Erythroblast (primary cell): Measurements from ENCODE around the gene ALPP.
"Not testable (repeated sequence)": the region's sequence is repeated elsewhere in the genome, so short reads cannot be mapped to it uniquely, and the experiment has no call there.

Experiments
- GATA1 ChIP-seq: IDR thresholded peaks from 2 replicates; pipeline ENCODE4 v1.6.1; 2011; ENCODE audit warnings: low read depth, mild to moderate bottlenecking, control low read depth, low read length, moderate library complexity
- POLR2A ChIP-seq: IDR thresholded peaks from 2 replicates; pipeline ENCODE4 v1.6.1; 2011; ENCODE audit warnings: mild to moderate bottlenecking, low read length

DNA sequence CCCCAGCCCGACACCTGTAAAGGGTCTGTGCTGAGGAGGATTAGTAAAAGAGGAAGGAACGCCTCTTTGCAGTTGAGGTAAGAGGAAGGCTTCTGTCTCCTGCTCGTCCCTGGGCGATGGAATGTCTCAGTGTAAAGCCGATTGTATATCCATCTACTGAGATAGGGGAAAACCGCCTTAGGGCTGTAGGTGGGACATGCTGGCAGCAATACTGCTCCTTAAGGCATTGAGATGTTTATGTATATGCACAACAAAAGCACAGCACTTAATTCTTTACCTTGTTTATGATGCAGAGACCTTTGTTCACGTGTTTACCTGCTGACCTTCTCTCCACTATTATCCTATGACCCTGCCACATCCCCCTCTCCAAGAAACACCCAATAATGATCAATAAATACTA, 44.9 kb downstream of the ALPP start:
- not testable (repeated sequence) for TF ChIP-seq POLR2A, GATA1
